Activated T-cell treated with anti-CD3 and anti-CD28 coated beads, Interleukin-2, amount 50 U/mL, for 72 hours (primary cell): ENCODE data around the gene TSEN54. TPM values are rescaled to one million over a fixed set of nuclear protein-coding genes. Genes with fewer than 3 reads are reported as not detected.

Experiments
- ATAC-seq, 2 donors: fragments of 150-1000 bp; cut with Tn5 transposase; replicated peaks in 1 of 2; 2 replicates each; pipeline ENCODE4 v1.10.0; 2021; ENCODE audit warnings: moderate library complexity in 2 of 2, mild to moderate bottlenecking in 1 of 2
- DNase-seq, 2 donors: peaks; one replicate each; pipeline ENCODE4 v3.0.0; 2021 to 2022; ENCODE audit warnings: mixed read lengths in 1 of 2
- H3K27ac Mint-ChIP-seq: one replicate; pipeline ENCODE4 v1.8.0; 2022; ENCODE audit warnings: mild to moderate bottlenecking, moderate library complexity, mixed read lengths
- H3K27me3 Mint-ChIP-seq: one replicate; pipeline ENCODE4 v1.8.0; 2022; ENCODE audit warnings: low read depth, mixed read lengths
- H3K36me3 Mint-ChIP-seq, 2 donors: one replicate each; pipeline ENCODE4 v1.8.0; 2022; ENCODE audit warnings: mixed read lengths in 2 of 2, mild to moderate bottlenecking in 1 of 2; ENCODE audit not compliant: insufficient read depth in 2 of 2
- H3K4me1 Mint-ChIP-seq: one replicate; pipeline ENCODE4 v1.8.0; 2022; ENCODE audit warnings: low read depth, mixed read lengths
- H3K4me3 Mint-ChIP-seq, 2 donors: one replicate each; pipeline ENCODE4 v1.8.0; 2022; ENCODE audit warnings: mild to moderate bottlenecking in 2 of 2, mixed read lengths in 2 of 2, moderate library complexity in 2 of 2
- H3K9me3 Mint-ChIP-seq, 2 donors: one replicate each; pipeline ENCODE4 v1.8.0; 2022; ENCODE audit warnings: mixed read lengths in 2 of 2
- total RNA-seq, 2 donors: library from RNA; stranded (reverse); gene quantifications; one replicate each; pipeline ENCODE4 v1.2.3, GENCODE V29; 2022

Gene TSEN54
- total RNA-seq, 2 donors from 2014 or later: 34.8 to 49.5 TPM

- Mint-ChIP-seq H3K4me3 (no peak overlapping the region), H3K27ac (no peak overlapping the region), H3K27me3 (no peaks in the 10 kb centered on the region), H3K36me3 (no peaks in the 10 kb centered on the region), H3K9me3 (no peaks in the 10 kb centered on the region), H3K4me1 (no peaks in the 10 kb centered on the region)
- no peak for ATAC-seq
- no peak for DNase-seq
Measured at GRCh38 chr17:75552425-75553294, 36.3 kb downstream of the TSEN54 start.

GRCh38 chr17:75553295-75554110 is 37.2 kb downstream of the TSEN54 start:
- H3K4me3 Mint-ChIP-seq: no peak overlapping the region
- DNase-seq (no peak), ATAC-seq (no peak)
- H3K4me1 Mint-ChIP-seq: no peaks in the 10 kb centered on the region
- no peaks in the 10 kb centered on the region for H3K9me3 Mint-ChIP-seq
- no peaks in the 10 kb centered on the region for H3K36me3 Mint-ChIP-seq
- H3K27ac Mint-ChIP-seq: no peak overlapping the region
- no peaks in the 10 kb centered on the region for H3K27me3 Mint-ChIP-seq

GRCh38 chr17:75555679-75556153 is 39.4 kb downstream of the TSEN54 start:
- no peaks in the 10 kb centered on the region for H3K9me3 Mint-ChIP-seq
- DNase-seq: no peak

GRCh38 chr17:75557075-75557851 is 40.9 kb downstream of the TSEN54 start:
- no peak for DNase-seq
- H3K27ac Mint-ChIP-seq: no peak overlapping the region
- no peak for ATAC-seq
- no peak overlapping the region for H3K4me3 Mint-ChIP-seq
- H3K9me3 Mint-ChIP-seq: no peaks in the 10 kb centered on the region
- H3K36me3 Mint-ChIP-seq: no peaks in the 10 kb centered on the region
- no peaks in the 10 kb centered on the region for H3K4me1 Mint-ChIP-seq
- no peaks in the 10 kb centered on the region for H3K27me3 Mint-ChIP-seq

More at GRCh38 chr17:75555679-75556153, 39.4 kb downstream of the TSEN54 start:
- Mint-ChIP-seq H3K36me3 (no peaks in the 10 kb centered on the region), H3K4me1 (no peaks in the 10 kb centered on the region), H3K4me3 (no peak overlapping the region), H3K27me3 (no peaks in the 10 kb centered on the region), H3K27ac (no peak overlapping the region)
- no peak for ATAC-seq

GRCh38 chr17:75557852-75558665 is 41.7 kb downstream of the TSEN54 start:
- H3K27me3 Mint-ChIP-seq: no peaks in the 10 kb centered on the region
- H3K4me1 Mint-ChIP-seq: no peaks in the 10 kb centered on the region
- no peaks in the 10 kb centered on the region for H3K36me3 Mint-ChIP-seq
- no peak overlapping the region for H3K27ac Mint-ChIP-seq
- DNase-seq (no peak), ATAC-seq (no peak)
- H3K4me3 Mint-ChIP-seq: no peak overlapping the region
- H3K9me3 Mint-ChIP-seq: no peaks in the 10 kb centered on the region

- Mint-ChIP-seq H3K27ac (no peak overlapping the region), H3K4me1 (no peaks in the 10 kb centered on the region), H3K27me3 (no peaks in the 10 kb centered on the region), H3K36me3 (no peaks in the 10 kb centered on the region), H3K4me3 (no peak overlapping the region), H3K9me3 (no peaks in the 10 kb centered on the region)
- no peak for DNase-seq
- no peak for ATAC-seq
Measured at GRCh38 chr17:75558666-75559530, 42.6 kb downstream of the TSEN54 start.

GRCh38 chr17:75559958-75560533 is 43.7 kb downstream of the TSEN54 start:
- Mint-ChIP-seq H3K9me3 (no peaks in the 10 kb centered on the region), H3K36me3 (no peaks in the 10 kb centered on the region), H3K27me3 (no peaks in the 10 kb centered on the region), H3K4me1 (no peaks in the 10 kb centered on the region), H3K4me3 (no peak overlapping the region), H3K27ac (no peak overlapping the region)
- DNase-seq (no peak), ATAC-seq (no peak)

GRCh38 chr17:75561927-75562603 is 45.7 kb downstream of the TSEN54 start:
- Mint-ChIP-seq H3K36me3 (no peaks in the 10 kb centered on the region), H3K4me3 (no peak overlapping the region), H3K4me1 (no peaks in the 10 kb centered on the region), H3K27ac (no peak overlapping the region), H3K27me3 (no peaks in the 10 kb centered on the region), H3K9me3 (no peaks in the 10 kb centered on the region)
- no peak for DNase-seq
- ATAC-seq: no peak

GRCh38 chr17:75563063-75563758 is 46.9 kb downstream of the TSEN54 start:
- DNase-seq (no peak), ATAC-seq (no peak)
- H3K4me1 Mint-ChIP-seq: no peaks in the 10 kb centered on the region
- no peaks in the 10 kb centered on the region for H3K9me3 Mint-ChIP-seq
- H3K4me3 Mint-ChIP-seq: no peak overlapping the region
- H3K27me3 Mint-ChIP-seq: no peaks in the 10 kb centered on the region
- H3K27ac Mint-ChIP-seq: no peak overlapping the region
- no peaks in the 10 kb centered on the region for H3K36me3 Mint-ChIP-seq

GRCh38 chr17:75564195-75564594 is 47.9 kb downstream of the TSEN54 start:
- ATAC-seq (no peak), DNase-seq (no peak)
- no peak overlapping the region for H3K27ac Mint-ChIP-seq
- no peak overlapping the region for H3K4me3 Mint-ChIP-seq
- no peaks in the 10 kb centered on the region for H3K36me3 Mint-ChIP-seq
- H3K9me3 Mint-ChIP-seq: no peaks in the 10 kb centered on the region
- no peaks in the 10 kb centered on the region for H3K4me1 Mint-ChIP-seq
- H3K27me3 Mint-ChIP-seq: no peaks in the 10 kb centered on the region
